UCSD-AML1 (cell line): ENCODE results near the gene MRGPRF.
"Not testable (repeated sequence)": the region's sequence is repeated elsewhere in the genome, so short reads cannot be mapped to it uniquely, and the experiment has no call there.

Experiments
- DNase-seq: peaks from one replicate; lab custom pipeline; 2025; ENCODE audit not compliant: unreplicated experiment; lab: John Stamatoyannopoulos, UW

MRGPRF gene

DNA sequence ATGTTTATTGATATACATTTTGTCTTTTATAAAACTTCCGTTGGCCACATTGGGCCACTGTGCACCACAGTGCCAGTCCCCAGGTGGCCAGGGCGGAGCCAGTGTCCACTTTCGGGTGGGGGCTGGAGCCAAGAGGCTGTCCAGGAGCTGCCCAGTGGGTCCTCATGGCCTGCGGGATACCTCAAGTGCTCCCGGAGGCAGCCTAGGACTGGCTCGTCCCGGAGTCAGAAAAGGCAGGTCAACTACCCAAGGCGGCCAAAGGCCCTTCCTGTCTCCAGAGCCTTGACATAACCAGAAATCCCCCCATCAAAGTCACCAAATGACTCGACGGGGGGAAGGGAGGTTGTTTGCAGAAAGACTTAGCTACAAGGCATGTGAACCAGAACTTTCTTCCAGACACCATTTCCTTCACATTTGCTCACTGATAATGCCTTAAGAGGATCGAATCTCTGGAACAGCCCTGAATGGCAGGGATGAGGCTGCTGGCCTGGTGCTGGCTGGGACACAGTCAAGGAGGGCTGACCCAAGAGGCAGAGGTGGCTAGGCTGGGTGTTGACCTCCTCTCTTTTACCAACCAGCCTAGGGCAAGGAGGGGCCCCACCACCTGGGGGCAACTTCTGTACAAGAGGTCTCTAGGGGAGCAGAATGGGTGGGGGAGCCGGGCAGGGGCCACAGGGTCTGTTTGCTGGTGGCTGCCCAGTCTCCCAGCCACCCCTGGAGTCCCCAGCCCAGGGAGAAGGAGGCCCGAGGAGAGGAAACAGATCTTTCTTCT is 8.4 kb downstream of the MRGPRF start:
- no peak for DNase-seq

DNA sequence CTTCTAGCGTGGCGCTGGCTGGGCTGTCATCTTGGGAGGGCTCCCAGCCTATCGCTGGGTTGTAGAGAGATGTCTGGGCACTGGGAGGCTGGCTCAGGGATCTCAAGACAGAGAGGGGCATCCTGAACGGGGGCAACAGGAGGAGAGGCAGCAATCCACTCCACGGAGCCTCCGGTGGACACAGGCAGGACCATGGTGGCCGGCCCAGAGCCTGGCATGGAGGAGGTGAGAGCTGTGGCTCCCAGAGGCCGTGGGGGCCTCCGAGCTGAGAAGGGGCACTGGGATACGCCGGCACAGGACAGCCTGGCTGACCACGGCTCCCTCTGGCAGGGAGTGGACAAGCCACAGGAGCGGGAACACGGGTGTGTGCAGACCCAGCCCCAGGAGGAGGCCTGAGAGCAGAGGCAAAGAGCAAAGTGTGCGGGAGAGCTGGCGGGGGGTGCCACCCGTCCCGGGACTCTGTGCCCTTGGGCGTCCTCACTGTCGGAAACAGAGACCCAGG is 9.1 kb downstream of the MRGPRF start:
- DNase-seq = no peak

DNA sequence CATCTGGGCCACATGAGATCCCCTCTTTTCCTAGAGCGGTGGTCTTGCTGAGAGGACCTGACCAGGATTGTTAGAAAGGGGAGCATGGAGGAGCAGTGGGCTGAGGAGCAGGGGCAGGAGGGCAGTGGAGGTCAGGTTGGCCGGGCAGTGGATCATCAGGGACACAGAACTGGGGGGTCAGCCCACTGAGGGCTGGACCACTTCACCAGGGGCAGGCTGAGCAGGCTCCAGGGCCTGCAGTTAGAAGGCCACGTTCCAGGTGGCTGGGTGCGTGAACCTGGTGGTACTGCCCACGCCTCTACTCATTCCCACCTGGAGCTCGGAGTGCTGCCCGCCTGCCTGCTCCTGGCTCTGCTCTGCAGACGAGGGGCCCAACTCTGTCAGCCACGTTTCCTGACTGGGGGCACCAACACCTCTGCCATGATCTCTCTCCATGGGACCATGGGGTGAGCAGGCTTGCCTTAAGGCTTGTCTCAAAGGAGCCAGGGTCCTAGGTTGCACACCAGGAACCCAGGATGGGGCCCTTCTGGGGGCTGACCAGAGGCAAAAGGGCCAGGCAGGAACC is 9.7 kb downstream of the MRGPRF start:
- DNase-seq = no peak

DNA sequence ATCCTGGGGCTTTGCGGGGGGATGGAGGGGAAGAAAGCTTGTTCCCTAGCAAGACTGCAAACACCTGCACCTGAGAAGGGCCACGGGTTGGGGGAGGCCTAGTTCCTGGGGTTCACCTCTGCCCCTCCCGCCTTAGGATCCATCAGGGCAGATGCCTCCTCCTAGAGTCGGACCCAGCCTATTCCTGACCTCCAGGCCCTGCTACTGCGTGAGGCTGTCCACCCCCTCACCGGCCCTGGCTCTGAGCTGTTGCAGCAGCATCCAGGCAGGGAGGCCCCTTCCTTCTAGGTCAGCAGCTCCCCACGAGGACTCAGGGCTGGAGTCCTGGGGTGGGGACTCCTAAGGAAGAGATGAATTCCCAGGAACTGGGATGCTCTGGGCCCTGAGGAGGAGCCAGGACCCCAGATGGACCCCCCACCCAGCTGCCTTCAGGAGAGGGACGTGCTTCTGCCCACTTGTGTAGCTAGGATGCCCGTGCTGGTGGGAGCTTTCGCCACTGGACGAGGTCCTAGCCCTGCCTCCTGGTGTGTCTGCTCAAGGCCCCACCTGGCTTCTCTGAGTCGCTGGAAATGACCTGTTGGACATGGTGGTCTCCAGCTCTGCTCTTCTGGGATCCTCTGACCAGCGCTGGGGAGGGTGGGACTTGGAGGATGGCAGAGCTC is 10.3 kb downstream of the MRGPRF start:
- no peak for DNase-seq

DNA sequence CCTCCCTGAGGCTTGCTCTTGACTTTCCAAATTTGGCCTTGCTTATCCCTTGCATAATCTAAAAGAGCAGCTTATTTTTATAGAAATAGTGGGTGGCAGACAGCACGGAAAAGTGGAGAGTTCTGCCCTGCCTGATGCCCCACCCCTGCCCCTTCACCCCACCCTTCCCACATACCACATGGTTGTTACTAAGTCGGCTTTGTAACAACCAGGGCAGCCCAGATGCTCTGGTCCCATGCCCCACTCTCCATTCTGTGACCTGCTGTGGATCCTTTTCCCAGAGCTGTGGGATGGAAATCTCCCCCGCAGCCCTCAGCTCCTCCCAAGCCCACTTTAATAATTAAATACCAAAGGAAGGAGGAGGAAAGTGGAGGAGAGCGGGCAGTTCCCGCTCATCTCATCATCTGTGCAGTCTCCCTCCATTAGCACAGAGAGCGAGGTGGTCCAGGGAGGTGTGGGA is 10.9 kb downstream of the MRGPRF start:
- no peak for DNase-seq

DNA sequence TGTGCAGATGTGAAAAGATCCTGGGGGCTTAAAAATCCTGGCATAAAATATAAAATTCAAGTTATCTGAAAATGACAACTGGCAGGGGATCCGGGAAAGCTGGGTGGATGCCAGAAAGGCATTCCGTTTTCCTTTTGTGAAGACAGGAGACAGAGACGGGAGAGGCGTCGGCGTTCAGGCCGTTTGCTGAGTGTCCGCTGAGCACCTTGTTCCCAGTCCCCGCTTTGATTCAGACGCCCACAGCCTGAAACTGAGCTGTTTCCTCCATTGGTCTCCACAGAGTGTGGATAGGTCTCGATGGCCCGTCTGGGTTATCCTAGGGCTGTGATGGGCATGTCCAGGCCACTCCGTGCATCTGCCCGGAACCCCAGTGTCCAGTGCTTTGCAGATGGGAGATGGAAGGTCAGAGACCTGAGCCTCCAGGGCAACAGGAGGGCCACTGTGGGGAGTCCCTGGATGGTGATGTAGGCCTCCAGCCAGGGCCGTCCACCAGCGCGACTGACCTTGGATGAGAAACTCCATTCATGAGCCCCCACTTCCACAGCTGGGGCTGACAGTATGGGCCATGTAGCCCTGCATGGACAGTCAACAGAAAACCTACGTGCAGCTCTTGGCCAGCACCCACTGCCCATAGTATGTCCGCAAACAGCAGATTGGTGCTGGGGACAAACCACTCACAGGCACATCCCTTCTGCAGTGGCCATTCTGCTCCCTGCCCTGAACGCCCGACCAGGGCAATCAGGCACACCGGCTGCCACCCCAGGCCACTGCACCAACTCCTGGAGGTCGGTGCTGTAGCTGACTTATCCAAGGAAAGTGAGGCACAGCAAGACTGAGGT is 11.6 kb downstream of the MRGPRF start:
- DNase-seq = no peak

DNA sequence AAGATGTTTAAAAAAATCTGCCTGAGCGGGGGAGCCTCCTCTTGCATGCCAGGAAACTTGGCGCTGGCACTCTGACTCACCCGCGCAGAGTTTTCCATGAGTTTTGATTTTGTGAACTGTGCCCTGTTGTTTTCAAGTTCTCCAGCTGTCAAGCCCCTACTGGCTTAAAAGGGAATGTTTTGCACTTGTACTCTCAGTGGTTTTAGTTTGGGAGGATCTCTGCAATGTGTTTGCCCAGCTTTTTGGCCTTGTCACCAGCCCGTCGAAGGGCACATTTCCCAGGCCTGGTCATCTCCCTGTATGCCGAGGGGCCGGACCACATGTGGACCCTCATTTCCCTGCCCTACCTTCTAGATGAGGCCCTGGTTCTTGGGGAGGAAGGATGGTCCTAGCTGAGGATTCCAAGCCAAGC is 12.2 kb downstream of the MRGPRF start:
- no peak for DNase-seq

DNA sequence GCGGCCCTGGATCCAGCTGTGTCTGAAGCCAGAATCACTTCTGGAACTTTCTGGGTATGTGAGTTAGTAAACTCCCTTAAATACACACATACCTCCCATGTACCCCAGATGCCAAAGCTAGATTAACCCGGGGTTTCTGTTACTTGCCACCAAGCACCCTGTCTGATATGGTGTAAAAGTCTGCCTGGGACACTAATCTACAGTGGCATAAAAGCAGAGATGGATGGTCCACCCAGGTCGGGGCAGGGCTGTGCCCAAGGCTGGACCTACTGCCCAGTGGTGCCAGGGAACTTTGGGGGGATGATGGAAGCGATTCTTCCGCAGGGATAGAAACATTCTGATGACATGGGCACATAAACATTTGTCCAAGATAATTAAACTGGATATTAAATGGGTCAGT is 12.7 kb downstream of the MRGPRF start:
- no peak for DNase-seq

DNA sequence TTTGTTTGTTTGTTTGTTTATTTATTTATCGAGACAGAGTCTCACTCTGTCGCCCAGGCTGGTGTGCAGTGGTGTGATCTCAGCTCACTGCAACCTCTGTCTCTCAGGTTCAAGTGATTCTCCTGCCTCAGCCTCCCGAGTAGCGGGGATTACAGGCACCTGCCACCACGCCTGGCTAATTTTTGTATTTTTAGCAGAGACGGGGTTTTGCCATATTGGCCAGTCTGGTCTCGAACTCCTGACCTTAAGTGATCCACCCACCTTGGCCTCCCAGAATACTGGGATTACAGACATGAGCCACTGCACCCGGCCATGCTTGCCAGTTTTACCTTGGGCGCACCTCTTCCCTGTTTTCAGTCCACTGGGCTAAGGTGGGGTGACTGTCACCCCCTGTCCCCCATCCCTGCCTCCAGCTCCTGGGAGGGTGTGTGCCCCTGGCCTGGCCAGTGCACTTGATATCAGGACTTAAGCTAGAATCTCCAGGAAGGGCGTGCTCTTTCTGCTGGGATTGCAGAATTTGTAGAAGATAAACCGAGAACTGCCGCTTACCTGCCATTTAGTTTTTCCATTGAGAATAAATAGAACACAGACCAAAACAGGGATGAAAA is 13.2 kb downstream of the MRGPRF start:
- DNase-seq = not testable (repeated sequence)

DNA sequence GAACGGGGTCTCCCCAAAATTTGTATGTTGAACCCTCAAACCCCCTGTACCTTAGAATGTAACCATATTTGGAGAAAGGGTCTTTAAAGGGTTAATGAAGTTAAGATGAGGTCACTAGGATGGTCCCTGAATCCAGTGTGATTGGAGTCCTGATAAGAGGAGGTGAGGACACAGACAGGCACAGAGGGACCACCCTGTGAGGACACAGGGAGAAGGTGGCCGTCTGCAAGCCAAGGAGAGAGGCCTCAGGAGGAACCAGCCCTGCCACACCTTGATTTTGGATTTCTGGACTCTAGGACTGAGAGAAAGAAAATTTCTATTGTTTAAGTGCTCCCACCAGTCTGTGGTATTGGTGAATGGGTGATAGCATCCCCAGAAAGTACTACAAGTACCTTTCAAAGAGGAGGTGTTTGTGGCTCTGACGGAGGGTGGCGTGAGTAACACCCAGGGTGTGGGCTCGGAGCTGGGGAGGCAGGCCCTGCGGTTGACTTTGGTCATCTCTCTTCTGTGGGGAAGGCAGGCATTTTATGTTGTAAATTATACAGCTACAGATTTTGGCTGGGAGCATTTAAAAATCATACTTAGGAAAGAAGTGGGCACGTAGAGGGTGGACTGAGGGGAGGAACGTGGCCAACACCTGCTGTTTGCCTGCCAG is 13.8 kb downstream of the MRGPRF start:
- no peak for DNase-seq

DNA sequence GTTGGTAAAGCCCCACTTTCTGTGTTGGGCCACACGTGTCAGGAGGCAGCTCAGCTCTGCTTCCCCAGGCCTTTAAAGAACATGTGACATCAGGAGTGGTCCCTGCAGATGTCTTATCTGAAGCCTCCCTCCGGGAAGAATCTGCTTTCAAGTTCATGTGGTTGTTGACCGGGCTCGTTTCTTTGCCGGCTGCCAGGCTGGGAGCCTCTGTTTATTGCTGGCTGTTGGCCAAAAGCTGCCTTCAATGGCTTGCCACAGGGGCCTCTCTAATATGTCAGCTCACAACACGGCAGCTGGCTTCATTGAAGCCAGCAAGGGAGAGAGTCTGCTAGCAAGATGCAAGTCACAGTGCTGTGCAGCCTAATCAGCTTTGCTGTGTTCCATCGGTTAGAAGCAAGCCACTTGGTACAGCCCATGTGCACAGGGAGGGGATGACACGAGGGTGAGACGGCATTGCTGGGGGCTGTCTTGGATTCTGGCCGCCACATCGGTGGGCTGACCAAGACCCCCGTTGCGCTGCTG is 14.6 kb downstream of the MRGPRF start:
- DNase-seq = no peak

DNA sequence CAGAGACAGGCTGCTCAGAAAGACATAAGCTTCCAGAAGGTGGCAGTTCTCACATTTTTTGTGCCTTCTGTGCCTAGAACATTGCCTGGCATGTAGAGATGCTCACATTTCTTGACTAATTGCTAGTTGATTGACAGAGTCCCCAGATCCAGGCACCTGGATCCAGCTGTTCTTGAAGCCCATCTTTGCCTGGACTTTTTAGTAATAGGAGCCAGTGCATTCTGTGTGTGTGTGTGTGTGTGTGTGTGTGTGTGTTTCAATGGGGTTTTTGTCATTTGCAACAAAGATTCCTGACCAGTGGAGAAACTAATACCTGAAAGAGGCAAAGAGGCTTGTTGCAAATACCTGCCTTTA is 15.1 kb downstream of the MRGPRF start:
- no peak for DNase-seq

DNA sequence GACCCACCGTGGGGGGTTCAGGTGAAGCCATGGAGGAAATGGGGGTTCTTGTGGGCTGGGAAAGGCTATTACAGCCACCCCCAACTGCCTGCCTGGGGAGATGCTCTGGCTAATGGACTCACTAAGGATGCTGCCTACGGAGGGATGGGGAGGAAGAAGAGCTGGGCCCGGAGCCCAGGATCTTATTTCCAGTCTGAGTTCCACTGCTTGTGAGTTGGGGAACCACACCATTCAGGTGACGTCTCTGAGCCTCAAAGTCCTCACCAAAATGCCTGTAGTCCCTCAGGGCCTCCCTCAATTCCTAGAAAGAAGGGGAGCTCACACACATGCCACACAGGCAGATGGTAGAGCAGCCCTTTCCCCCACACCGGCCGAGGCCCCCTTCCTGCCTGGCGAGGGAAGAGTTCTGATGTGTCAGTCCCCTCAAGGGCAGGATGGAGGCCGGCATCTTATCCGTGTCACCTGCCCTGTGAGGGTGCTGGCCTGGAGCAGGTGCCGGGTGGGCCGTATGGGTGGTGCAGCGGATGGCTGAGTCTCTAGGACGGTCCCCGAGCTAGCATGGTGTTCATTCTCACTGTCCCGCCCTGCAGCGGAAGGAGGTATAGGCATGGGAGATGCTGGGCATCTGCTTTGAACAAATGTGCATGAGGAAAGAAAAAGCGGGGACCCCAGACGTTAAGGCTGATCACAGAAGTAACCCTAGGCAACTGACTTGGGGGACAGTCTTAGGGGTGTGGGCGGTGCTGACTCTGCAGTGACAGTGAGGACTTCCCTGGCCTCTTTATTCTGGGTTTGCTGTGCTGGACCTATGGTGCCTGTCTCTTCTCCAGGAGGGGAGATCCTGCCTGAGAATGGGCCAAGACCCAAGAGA is 15.7 kb downstream of the MRGPRF start:
- no peak for DNase-seq

DNA sequence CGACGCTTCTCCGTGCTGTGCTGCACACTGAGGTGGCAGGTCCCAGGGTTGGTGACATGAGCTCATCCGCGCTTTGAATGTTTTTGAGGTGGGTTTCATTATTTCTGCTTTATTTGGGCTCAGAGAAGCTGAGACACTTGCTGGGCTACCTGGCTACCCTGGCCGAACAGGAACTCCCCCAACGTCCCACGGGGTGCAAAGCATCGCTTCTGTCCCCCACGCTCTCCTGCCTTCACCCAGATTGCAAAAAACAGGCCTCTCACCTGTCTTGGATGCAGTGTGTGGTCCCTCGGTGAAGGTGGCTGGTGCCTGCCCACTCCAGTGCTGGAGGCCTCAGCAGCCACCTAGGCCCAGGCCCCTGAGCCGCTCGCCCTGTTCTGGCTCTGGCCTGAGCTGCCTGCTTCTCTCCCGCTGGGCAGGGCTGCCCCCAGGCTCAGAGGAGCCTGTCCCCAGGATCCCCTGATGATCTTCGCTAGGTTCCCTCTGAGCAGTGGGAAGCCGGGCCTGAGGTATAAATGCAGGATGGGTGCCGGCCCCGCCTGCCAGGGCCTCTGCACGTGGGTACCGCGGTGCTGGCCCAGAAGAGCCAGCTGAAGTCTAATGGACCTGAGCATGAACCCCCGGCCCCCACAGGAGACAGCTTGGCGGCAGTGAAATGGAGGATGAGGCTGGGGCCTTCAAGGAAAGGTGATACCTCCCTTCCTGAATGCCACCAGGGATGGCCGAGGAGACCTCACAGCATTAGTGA is 16.5 kb downstream of the MRGPRF start:
- no peak for DNase-seq

DNA sequence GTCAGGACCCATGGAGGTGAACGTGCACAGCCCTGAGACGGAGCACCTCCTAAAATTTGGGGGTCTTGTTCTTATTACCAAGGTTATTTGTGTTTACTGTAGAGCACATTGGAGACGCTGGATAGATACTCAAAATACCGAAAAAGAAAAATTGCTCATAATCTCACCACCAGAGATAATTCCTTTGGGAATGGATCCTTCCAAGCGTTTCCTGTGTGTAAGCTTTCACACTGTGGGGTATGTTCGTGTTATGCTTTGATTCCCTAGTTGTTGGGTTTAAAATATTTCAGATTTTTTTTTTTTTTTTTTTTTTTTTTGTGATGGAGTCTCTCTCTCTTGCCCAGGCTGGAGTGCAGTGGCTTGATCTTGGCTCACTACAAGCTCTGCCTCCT is 18.2 kb downstream of the MRGPRF start:
- DNase-seq = no peak

DNA sequence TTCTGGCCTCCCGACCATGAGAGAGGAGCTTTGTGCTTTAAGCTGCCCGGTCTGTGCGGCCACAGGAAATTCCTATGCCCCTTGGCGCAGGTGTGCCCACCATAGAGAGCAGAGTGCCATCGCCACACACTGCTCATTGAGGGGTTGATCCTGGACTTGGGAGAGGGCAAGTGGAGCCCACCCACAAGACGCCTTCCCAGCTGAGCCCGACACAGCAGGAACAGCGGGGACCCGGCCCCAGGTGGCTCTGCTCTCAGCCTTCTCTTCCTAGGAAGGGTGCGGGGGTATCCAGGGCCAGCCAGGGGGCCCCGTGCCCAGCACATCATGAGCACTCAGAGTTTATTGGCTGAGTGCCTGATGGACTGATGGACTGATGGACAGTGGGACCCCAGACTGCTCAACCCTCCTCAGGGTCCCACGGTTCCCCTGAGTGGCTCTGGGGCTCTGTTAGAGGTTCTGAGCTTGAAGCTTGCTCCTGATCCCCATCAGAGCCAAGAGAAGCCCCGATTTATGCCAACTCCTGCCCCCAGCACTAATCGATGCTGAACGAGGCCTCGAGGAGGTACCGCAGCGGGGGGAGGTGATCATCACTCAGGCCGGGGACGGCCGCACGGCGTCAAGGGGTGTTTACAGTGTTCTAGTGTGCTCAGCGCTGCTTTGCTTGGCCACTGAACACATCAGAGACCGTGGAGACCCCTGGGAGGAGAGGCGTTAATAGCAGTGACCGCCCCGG is 18.7 kb downstream of the MRGPRF start:
- no peak for DNase-seq

DNA sequence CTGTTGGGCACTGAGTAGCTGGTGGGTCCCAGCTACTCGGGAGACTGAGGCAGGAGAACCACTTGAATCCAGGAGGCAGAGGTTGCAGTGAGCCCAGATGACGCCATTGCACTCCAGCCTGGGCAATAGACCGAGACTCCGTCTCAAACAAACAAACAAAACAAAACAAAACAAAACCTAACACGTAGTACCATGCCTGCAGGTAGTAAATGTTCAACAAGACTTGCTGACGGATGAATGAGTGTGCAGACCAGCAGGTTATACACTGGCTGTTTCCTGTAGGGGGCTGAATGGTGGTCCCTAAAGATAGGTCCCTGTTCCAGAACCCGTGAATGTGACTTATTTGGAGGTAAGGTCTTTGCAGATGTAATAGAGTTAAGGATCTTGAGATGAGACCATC is 19.5 kb downstream of the MRGPRF start:
- DNase-seq = no peak

DNA sequence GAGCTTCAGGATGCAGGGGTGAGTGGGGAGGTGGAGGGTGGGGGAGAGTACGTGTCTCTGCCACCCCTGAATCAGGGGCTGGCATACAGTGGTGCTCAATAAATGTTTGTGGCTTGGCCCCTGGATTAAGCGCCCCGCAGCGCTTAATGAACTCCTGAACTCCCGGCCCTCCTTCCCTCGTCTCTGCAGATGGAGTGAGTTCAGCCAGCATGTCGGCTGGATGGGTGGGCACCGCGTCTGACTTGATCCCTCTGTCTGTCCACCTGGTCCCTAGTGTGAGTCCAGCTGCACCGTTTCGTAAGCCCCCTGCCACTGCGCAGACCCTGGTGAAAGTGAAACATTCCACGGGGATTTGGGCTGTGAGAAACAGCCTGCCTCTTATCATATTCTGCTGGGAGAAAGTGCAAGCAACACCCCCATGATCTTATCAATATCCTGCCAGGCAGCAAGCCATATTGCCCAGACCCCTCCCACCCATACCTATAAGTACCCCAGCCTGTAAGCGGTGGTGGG is 20.2 kb downstream of the MRGPRF start:
- DNase-seq = no peak
